Thyroid gland (tissue), 4 donors: ENCODE data around the gene ZNF469. TPM values are rescaled to one million over a fixed set of nuclear protein-coding genes. Genes with fewer than 3 reads are reported as not detected.
"Not testable (repeated sequence)": the region's sequence is repeated elsewhere in the genome, so short reads cannot be mapped to it uniquely, and the experiment has no call there.

Source experiments
- DNase-seq, 2 donors: peaks; one replicate each; pipeline ENCODE4 v3.0.0-alpha.2; 2019
- H3K27ac ChIP-seq, 3 donors: fragments of 200-600 bp; sonication (generic); 1 replicate in 2 of 3; 2 replicates in 1 of 3; pipeline ENCODE4 v1.5.1; 2016 to 2019; ENCODE audit warnings: mild to moderate bottlenecking in 1 of 3, moderate library complexity in 1 of 3
- H3K27me3 ChIP-seq: fragments of 200-600 bp; sonication (generic); one replicate; pipeline ENCODE4 v1.5.1; 2019
- H3K36me3 ChIP-seq, 2 donors: fragments of 200-600 bp; sonication (generic); one replicate each; pipeline ENCODE4 v1.5.1; 2016 to 2019
- H3K4me1 ChIP-seq, 2 donors: fragments of 200-600 bp; sonication (generic); one replicate each; pipeline ENCODE4 v1.5.1; 2017 to 2019
- H3K4me3 ChIP-seq, 3 donors: fragments of 200-600 bp; sonication (generic); replicated peaks in 1 of 3; 1 replicate in 2 of 3; 2 replicates in 1 of 3; pipeline ENCODE4 v1.5.1; 2016; ENCODE audit warnings: mild to moderate bottlenecking in 1 of 3
- H3K9me3 ChIP-seq: fragments of 200-600 bp; sonication (generic); one replicate; pipeline ENCODE4 v1.5.1; 2017
- POLR2A ChIP-seq, 2 donors: fragments of 450-650 bp; IDR thresholded peaks; one replicate each; pipeline ENCODE4 v1.6.1; 2017; ENCODE audit warnings: antibody characterized with exemption in 2 of 2, mild to moderate bottlenecking in 2 of 2, moderate library complexity in 1 of 2
- WGBS, 2 donors: methylation state at CpG; one replicate each; pipeline ENCODE4 v1.1.5; 2017; 5-methylcytosine and 5-hydroxymethylcytosine counted together
- intact Hi-C: fragments of 100-400 bp; cut with DNase I; formaldehyde crosslinking; loops from one replicate; pipeline ENCODE4 v1.15.1; 2023
- total RNA-seq, 4 donors: library from RNA; depleted of rRNA; stranded (reverse); fragments of >200 nt; gene quantifications; one replicate each; pipeline ENCODE4 v1.2.3, GENCODE V29; 2016
- TF ChIP-seq, protein P1 (sequence below), 6 experiments: fragments of 200-600 bp in 3 of 6; fragments of 450-650 bp in 3 of 6; sonication (generic) in 3 of 6; IDR thresholded peaks; one replicate each; pipeline ENCODE4 v1.5.1; 2016 to 2019; ENCODE audit warnings: antibody characterized with exemption in 6 of 6, mild to moderate bottlenecking in 2 of 6, inconsistent platforms in 1 of 6, moderate library complexity in 1 of 6

Gene ZNF469
- total RNA-seq, 4 donors from 2014 or later: 0.22 to 0.96 (median 0.32) TPM

DNA sequence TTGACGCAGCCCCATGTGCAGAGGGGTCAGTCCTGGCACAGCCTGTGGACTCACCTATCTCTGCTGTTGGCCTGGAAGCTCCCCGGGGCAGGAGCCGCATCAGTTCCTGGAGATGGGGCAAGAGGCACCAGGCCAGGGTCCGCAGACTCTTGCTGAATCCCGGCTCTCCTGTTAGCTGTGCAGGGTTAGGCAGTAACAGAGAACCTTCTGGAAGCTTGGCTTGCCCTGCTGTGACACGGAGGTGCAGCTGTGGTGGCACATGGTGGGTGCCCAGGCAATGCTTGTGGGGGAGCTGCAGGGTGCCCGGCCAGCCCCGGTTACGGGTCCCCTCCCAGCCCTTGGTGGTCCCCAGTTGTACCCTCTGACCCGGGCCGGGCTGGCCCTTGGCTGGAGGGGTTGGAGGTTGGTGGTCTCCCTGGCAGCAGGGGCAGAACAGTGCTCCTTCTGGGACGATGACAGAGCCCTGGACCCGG, 26.0 kb upstream of the ZNF469 start:
- Histone ChIP-seq H3K36me3 (no peaks in the 10 kb centered on the region), H3K4me3 (no peak overlapping the region), H3K9me3 (no peaks in the 10 kb centered on the region), H3K27ac (no peak overlapping the region), H3K4me1 (no peaks in the 10 kb centered on the region), H3K27me3 (no peaks in the 10 kb centered on the region)
- DNase-seq: no peak
- WGBS, 2 donors: 83 to 87% methylated on average over 1 to 4 of the region's 13 CpGs
- TF ChIP-seq, protein P1, sequence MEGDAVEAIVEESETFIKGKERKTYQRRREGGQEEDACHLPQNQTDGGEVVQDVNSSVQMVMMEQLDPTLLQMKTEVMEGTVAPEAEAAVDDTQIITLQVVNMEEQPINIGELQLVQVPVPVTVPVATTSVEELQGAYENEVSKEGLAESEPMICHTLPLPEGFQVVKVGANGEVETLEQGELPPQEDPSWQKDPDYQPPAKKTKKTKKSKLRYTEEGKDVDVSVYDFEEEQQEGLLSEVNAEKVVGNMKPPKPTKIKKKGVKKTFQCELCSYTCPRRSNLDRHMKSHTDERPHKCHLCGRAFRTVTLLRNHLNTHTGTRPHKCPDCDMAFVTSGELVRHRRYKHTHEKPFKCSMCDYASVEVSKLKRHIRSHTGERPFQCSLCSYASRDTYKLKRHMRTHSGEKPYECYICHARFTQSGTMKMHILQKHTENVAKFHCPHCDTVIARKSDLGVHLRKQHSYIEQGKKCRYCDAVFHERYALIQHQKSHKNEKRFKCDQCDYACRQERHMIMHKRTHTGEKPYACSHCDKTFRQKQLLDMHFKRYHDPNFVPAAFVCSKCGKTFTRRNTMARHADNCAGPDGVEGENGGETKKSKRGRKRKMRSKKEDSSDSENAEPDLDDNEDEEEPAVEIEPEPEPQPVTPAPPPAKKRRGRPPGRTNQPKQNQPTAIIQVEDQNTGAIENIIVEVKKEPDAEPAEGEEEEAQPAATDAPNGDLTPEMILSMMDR (IDR thresholded peaks at IDR 0.05): no peak
- no peak for TF ChIP-seq POLR2A (IDR thresholded peaks at IDR 0.05)
- intact Hi-C loops: no loop called here

DNA sequence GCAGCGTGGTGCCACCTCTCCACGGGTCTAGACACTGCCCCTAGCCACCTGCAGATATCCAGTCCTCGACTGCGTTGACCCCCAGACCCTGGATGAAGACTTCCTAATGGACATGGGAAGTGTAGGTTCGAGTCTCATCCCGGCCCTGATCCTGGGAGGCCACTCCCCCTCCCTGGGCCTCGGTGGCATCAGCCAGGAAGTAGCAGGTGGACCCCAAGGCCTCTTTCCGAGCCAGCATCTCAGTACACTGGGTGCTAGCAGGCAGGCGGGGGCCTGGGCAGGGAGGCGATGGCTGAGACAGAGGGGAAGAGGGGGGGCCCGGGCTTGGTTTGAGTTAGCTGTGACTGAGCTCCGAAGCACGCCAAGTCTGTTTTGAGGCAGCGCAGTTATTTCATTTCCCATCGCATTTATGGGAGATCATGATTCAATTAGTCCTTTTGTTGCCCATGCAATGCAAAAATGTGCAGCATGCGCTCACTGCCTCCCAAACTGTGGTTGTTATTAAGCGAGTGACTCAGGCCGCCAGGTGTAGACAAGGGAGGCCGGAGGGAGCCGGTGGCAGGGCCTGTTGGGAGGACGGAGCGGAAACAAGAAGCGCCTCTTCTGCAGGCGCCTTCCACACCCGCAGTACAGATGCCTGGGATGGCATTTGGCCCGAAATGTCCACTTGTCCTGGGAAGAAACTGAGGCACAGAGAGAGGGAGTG, 25.3 kb upstream of the ZNF469 start:
- intact Hi-C loops: no loop called here
- H3K27ac ChIP-seq: no peak overlapping the region
- no peaks in the 10 kb centered on the region for H3K9me3 ChIP-seq
- DNase-seq: no peak
- H3K36me3 ChIP-seq: no peaks in the 10 kb centered on the region
- H3K27me3 ChIP-seq: no peaks in the 10 kb centered on the region
- H3K4me1 ChIP-seq: no peaks in the 10 kb centered on the region
- 88 to 91% methylated on average over 18 to 26 of the region's 26 CpGs for WGBS, 2 donors
- H3K4me3 ChIP-seq: no peak overlapping the region
- TF ChIP-seq POLR2A (IDR thresholded peaks at IDR 0.05): no peak
- TF ChIP-seq, protein P1 (IDR thresholded peaks at IDR 0.05): no peak

DNA sequence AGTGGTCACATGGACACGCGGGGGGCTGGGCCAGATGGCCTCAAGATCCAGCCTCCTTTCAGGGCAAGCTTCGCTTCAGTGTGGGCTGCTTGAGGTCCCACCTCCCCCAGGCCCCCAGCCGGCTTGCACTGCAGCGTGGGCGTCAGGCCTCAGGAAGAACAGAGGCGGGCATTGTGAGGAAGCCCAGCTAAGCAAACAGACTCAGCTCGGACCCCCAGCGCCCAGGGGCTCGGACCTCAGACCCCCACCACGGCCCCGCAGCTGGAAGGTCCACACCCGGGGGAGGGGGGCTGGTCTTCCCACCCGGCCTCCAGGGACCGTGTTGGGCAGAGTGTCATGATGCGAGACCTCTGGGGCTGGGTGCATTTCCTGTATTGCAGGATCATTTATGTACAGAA, 24.7 kb upstream of the ZNF469 start:
- DNase-seq: no peak
- Histone ChIP-seq H3K9me3 (no peaks in the 10 kb centered on the region), H3K27me3 (no peaks in the 10 kb centered on the region), H3K36me3 (no peaks in the 10 kb centered on the region), H3K4me3 (no peak overlapping the region), H3K27ac (no peak overlapping the region), H3K4me1 (no peaks in the 10 kb centered on the region)
- intact Hi-C loops: no loop called here
- 69 to 80% methylated on average over 10 to 14 of the region's 16 CpGs for WGBS, 2 donors
- TF ChIP-seq, protein P1 (IDR thresholded peaks at IDR 0.05): no peak
- no peak for TF ChIP-seq POLR2A (IDR thresholded peaks at IDR 0.05)

DNA sequence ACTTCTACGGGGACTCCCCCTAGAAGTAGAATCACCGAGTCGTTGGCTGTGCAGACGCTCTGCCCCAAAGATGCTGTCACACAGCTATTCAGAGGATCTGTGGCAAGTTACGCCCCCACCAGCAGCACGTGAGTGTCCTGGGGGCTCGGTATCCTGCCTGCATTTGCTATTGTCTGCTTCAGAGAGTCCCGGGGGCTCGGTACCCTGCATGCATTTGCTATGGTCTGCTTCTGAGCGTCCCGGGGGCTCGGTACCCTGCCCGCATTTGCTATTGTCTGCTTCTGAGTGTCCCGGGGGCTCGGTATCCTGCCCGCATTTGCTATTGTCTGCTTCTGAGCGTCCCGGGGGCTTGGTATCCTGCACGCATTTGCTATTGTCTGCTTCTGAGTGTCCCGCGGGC, 23.8 kb upstream of the ZNF469 start:
- WGBS, 2 donors: 86 to 87% methylated on average over 18 to 21 of the region's 21 CpGs
- TF ChIP-seq, protein P1 (IDR thresholded peaks at IDR 0.05): no peak
- no peak for TF ChIP-seq POLR2A (IDR thresholded peaks at IDR 0.05)
- no peaks in the 10 kb centered on the region for H3K36me3 ChIP-seq
- no peak overlapping the region for H3K4me3 ChIP-seq
- H3K27me3 ChIP-seq: no peaks in the 10 kb centered on the region
- no peak overlapping the region for H3K27ac ChIP-seq
- no peaks in the 10 kb centered on the region for H3K9me3 ChIP-seq
- DNase-seq: no peak
- no peaks in the 10 kb centered on the region for H3K4me1 ChIP-seq
- intact Hi-C loops: no loop called here

DNA sequence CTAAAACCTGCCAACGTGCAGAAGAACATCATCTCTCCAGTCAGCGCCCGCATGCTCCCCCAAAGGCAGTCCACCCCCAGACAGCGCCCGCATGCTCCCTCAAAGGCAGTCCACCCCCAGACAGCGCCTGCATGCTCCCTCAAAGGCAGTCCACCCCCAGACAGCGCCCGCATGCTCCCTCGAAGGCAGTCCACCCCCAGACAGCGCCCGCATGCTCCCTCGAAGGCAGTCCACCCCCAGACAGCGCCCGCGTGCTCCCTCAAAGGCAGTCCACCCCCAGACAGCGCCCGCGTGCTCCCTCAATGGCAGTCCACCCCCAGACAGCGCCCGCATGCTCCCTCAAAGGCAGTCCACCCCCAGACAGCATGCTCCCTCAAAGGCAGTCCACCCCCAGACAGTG, 22.4 kb upstream of the ZNF469 start:
- DNase-seq, intact Hi-C loops, H3K9me3 ChIP-seq, H3K4me1 ChIP-seq, H3K27ac ChIP-seq, H3K4me3 ChIP-seq, H3K36me3 ChIP-seq, H3K27me3 ChIP-seq: not testable (repeated sequence)
- WGBS, 2 donors: 89 to 92% methylated on average over 10 to 19 of the region's 20 CpGs
